GM13977 (cell line): ENCODE data around the gene FYTTD1.
A peak's percentile ranks its signal among the peaks of the same experiment; 100 is the strongest.

Experiments
- DNase-seq: peaks from one replicate; pipeline ENCODE4 v3.0.0; 2012; ENCODE audit warnings: low spot score
- in situ Hi-C: fragments of 300-500 bp; cut with MboI; formaldehyde crosslinking; loops from one replicate; pipeline ENCODE4 v1.12.0; 2022; ENCODE audit warnings: low sequenced_read_pairs, low pct_unique_long_range_greater_than_20kb, mixed read lengths, inconsistent platforms; ENCODE audit not compliant: unreplicated experiment
- TF ChIP-seq, protein P1 (sequence below): IDR thresholded peaks from 2 replicates; pipeline ENCODE4 v1.5.1; 2012; ENCODE audit warnings: mild to moderate bottlenecking, control low read depth; ENCODE audit not compliant: insufficient read depth; ENCODE audit errors: extremely low read depth, missing control alignments

Gene FYTTD1

DNA sequence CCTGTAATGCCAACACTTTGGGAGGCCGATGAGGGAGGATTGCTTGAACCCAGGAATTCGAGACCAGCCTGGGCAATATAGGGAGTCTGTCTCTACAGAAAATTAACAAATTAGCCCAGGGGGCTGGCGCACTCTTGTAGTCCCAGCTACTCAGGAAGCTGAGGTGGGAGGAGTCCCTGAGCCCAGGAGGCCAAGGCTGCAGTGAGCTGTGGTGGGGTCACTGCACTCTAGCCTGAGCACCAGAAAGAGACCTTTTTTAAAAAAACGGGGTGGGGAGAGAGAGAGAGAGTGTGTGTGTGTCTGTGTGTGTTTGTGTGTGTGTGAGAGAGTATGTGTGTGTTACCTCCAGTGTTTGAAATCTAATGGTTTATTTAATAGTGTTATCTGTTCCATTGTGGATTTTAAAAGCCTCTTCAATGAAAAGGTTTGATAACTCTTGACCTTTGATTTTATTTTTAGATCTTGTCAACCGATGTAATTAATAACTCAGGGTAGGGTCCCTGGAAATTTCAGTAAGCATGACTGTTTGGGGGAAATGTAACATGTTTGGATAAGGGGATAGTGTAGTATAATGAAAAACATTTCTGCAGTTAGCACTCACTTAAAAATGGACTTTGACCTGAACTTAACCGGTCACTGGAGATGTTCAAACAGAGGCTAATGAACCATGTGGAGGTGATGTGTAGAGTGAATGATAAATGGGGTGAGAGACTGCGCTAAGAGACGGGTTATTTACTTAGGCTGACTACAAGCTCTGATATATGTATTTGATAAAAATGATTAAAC is 71.1 kb downstream of the FYTTD1 start:
- TF ChIP-seq, protein P1, sequence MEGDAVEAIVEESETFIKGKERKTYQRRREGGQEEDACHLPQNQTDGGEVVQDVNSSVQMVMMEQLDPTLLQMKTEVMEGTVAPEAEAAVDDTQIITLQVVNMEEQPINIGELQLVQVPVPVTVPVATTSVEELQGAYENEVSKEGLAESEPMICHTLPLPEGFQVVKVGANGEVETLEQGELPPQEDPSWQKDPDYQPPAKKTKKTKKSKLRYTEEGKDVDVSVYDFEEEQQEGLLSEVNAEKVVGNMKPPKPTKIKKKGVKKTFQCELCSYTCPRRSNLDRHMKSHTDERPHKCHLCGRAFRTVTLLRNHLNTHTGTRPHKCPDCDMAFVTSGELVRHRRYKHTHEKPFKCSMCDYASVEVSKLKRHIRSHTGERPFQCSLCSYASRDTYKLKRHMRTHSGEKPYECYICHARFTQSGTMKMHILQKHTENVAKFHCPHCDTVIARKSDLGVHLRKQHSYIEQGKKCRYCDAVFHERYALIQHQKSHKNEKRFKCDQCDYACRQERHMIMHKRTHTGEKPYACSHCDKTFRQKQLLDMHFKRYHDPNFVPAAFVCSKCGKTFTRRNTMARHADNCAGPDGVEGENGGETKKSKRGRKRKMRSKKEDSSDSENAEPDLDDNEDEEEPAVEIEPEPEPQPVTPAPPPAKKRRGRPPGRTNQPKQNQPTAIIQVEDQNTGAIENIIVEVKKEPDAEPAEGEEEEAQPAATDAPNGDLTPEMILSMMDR: no peak
- in situ Hi-C loops: no loop called here
- DNase-seq: no peak

DNA sequence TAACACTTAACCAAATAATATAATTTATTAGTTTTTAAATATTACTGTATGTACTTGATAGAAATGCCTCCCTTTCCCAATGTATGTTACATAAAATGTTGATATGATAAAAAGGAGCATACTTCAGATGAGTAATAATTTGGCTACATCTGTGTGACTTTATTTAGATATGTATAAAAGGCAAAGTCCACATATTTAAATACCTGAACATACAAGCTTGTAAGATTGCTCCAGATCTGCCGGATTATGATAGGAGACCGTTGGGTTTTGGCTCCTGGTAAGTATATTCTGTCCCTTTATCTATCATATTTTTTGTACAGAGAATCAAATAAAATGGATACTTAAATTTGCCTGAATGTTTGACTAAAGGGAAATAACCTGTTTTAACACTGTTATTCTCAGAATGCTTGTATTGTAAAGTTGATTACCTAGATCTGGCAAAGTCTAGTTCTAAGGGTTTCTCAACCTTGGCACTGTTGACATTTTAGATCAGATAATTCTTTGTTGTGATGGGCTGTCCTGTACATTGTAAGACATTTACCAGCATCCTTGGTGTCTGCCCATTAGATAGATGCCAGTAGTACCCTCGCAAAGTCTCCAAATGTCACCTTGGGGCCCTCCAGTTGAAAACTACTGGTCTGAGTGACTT is 79.8 kb downstream of the FYTTD1 start:
- TF ChIP-seq, protein P1: no peak
- in situ Hi-C loops: no loop called here

DNA sequence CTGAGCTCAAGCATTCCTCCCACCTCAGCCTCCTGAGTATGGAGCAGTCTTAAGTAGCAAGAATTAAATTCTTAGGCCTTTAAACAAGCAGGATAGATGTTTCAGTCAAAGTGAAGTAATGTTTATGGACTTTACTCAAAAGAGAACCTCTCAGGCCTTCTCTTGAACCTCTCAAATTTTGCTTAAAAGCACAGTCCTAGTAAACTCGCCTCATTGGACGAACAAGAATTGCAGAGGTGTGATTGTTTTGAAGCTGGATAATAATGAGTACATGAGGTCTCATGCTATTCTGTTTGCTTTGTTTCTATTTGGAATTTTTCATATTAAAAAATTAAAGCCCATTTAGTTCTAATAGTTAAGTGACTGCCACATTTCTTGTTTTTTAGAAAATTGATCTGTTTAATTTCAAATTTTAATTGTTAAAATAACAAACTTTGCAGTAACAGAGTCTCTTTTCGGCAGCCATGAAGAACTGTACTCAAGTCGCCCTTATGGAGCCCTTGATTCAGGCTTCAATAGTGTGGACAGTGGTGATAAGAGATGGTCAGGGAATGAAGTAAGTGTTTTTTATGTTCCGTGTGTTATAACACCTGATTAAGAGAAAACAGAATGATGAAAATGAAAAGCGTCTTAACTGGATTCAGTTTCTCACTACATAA is 80.8 kb downstream of the FYTTD1 start:
- TF ChIP-seq, protein P1: no peak
- DNase-seq: no peak
- in situ Hi-C loops: no loop called here

More for the DNA sequence above, 79.8 kb downstream of the FYTTD1 start:
- no peak for DNase-seq

DNA sequence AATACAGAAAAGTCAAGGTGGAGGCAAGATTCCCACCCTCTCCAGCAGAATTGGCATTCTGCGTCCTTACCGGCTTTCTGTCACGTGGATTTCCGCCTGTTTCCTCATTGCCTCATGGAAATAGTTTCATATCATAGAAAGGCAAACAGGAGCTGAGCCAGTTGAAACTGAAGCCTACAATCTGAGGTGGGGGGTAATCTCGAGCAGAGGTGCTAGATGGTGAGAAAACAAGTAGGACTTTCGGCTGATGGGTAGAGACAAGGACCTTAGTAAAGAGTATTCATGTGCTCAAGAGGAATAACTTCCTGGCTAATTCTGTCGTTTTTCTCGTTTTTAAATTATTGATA is 81.3 kb downstream of the FYTTD1 start:
- in situ Hi-C loops: no loop called here
- no peak for DNase-seq
- TF ChIP-seq, protein P1: no peak

DNA sequence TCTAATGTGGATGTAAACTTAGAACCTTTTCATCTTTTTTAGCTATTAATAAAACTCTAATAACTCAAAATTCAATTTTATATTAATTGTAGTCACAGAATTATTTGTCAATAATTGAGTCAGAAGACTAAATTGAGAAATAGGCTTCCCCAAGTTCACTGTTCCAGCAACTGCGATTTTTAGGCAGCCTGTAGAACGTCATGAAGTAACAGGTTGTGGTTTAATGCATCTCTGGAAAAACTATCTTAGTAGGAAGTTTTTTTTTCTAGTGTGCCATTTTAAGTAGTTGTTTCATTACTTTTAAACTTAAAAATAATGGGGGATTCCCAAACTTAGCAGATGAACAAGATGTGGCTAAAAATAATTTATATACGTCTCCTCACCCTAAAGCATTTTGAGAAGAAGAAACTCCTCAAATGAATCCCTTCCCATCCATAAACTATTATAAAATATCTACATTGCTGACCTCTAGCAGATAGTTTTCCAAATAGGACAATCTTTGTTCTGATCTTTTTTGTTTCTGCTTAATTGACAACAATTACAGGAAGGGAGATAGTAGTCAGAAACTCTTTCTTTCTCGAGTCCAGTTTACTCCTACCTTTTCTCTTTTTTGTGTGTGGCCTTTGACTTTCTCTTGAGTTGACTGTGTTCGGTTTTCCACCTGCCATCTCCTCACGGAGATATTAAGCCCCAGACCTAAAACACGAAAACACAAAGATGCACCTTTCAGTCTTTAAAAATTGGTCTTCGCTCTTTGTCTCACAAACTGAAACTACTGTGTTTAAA is 84.4 kb downstream of the FYTTD1 start:
- peak; percentile 46 for DNase-seq

DNA sequence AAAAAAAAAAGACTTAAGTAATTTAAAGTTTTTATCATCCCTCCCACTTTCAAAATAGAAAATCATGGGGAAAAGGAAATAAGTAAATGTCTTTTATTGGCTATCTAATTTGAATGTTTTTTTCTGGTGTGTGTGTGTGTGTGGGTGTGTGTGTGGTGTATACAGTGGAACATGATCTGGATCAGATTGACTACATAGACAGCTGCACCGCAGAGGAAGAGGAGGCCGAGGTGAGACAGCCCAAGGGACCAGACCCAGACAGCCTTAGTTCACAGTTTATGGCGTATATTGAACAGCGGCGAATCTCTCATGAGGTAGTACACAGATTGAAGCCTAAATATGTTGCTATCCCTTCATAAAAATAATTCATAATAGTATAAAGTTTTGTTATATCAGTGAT is 85.8 kb downstream of the FYTTD1 start:
- DNase-seq: peak; percentile 46
- in situ Hi-C loops: no loop called here
- TF ChIP-seq, protein P1: no peak

More for the DNA sequence above, 84.4 kb downstream of the FYTTD1 start:
- TF ChIP-seq, protein P1: no peak
- in situ Hi-C loops: no loop called here
